HG03439 (cell line): Measurements from ENCODE around the gene RPS2.
"Not testable (repeated sequence)": the region's sequence is repeated elsewhere in the genome, so short reads cannot be mapped to it uniquely, and the experiment has no call there.

ENCODE experiments used
- ATAC-seq: cut with Tn5 transposase; IDR thresholded peaks from one replicate; pipeline ENCODE4 v1.9.1; 2021; ENCODE audit warnings: mild to moderate bottlenecking, moderate library complexity; ENCODE audit not compliant: unreplicated experiment

Gene RPS2

DNA sequence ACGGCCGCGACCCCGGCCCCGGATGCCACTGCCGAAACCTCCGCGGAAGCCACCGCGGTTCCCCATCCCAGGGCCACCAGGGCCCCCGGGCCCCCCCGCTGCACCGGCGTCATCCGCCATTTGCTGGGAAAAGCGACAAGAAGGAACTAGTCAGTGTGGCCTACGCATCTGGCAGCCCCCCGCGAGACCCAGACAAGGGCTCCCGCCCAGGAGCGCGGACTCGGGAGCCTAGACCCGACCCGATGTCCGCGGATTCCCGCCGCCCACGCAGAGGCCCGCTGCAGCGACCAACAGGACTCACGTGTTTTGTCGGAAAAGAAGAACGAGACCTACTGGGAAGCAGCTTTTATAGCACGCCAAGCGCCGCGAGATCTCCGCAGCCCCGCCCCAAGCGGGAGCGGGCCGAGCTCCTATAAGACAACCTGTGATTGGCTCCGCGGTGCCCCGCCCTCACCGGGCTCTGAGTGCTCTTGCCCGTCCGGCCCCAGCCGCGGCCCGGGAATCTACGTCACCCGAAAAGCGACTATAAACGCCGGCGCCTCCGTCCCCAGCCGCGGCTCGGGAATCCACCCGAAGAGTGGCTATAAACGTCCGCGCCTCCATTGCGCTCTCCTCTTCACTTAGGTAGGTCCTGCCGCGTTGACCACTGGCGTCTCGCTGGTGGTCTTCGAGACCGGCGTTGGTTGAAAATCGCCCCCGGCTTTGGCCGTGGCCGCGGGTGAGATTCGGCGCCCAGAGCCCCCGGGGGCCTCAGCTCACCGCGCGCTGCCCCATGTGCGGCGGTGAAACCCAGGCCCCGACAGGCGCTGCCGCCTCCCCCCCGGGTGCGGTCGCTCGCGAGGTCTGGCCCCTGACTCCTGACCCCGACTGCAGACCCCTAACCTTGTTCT lies at the start of gene RPS2:
Gene RPS2 (minus strand): TSS at position 321 of the 890 bp plus-strand sequence. CDS start 201 bp downstream, at position 120.
- ATAC-seq = peak; percentile 78

DNA sequence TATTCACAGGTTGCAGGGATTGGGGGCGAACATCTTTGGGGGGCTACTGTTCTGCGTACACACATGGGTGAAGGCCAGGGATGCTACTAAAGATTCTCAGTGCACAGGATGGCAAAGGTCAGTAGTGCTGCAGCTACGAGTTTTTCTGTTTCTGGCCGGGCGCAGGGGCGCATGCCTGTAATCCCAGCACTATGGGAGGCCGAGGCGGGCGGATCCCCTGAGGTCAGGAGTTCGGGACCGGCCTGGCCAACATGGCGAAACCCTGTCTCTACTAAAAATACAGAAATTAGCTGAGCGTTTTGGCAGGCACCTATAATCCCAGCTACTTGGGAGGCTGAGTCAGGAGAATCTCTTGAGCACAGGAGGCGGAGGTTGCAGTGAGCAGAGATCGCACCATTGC lies 48.9 kb upstream of the RPS2 start:
- no peak for ATAC-seq

DNA sequence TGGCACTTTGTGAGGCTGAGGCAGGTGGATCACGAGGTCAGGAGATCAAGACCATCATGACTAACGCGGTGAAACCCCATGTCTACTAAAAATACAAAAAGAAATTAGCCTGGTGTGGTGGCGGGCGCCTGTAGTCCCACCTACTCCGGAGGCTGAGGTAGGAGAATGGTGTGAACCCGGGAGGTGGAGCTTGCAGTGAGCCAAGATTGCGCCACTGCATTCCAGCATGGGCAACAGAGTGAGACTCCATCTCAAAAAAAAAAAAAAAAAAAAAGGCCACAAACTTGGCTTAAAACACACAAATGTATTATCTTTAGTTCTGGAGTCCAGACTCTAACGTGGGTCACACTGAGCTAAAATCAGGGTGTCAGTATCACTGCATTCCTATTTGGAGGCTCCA lies 47.1 kb upstream of the RPS2 start:
- not testable (repeated sequence) for ATAC-seq

DNA sequence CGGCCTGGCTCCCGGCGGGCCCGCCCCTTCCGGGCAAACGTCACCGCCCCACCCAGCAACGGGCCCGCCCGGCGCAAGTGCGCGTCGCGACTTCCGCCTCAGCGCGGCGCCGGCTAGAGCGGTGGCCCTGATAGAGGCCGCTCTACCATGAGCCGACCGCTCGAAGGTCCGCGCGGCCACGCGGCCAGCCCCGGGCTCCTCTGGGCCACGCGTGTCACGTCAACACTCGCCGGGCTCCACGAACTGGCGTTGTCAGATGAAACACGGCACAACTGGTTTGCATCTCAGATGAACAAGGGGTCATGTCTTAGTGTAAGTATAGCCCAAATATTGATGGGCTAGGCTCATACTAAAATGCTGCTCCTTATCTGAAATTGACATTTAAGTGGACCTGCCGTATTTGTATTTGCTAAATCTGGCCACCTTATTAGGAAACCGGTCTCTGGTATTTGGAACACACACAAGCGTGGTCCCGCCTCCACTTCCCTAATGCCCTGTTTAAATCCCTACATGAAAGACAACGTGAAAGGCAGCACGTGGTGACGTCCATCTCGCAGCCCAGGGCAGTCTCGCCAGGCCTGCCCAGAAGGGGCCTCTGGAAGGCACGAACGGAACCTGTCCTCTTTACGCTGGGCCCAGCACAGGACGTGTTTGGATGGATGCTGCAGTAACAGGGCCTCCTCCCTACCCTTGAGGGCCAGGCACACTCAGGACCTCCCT lies 45.3 kb upstream of the RPS2 start, which contains the start of gene ZNF598:
Gene ZNF598 (minus strand): TSS at position 31 of the 720 bp plus-strand sequence.
- peak; percentile 73 for ATAC-seq

DNA sequence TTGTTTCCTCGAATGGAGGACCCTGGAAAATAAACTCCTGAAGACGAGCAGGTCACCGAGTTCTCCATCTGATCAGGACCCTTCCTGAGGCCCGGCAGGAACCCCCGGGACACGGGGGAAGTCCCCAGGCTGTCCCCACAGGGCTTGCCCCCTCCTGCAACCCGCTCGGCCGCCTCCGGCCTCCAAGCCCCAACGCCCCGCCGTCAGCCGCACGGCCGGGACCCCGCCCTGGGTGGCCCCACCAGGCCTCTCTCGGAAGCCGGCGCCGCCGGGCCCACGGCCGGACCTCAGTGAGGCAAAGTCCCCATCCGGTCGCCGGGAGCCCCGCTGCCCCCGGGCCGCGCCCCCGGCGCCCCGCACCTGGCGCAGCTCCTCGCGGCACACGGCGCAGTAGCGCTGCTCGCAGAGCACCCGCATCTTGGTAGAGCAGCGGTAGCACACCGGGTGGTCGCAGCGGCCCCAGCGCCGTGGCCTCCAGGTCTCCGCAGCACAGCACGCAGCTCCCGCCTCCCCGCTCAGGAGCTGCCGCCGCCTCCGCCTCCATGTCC lies 44.6 kb upstream of the RPS2 start:
- peak; percentile 33 for ATAC-seq

DNA sequence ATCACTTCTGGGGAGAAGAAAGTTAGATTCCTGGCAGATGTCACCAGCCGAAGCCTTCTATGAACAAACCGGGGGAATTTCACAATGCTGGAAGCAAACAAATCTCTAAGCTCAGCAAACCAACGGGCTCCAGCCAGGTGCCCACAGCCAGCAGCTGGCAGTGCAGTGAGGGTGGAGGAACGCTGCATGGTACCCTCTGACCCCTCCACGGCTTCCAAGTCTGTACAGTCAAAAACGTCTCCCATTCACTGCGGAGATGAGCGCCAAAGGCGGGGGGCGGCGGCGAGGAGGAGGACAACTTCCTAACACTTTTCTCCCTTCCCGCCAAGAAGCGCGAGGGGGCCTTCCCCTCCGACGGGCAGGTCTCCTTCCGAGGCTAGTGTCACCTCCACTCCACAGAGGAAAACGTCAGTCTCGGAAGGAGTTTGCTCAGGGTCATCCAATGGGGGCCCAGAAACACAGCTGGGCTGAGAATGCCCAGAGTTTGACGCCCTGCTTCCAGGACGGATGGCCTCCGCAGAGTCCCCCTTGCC lies 44.1 kb upstream of the RPS2 start:
- ATAC-seq = no peak

DNA sequence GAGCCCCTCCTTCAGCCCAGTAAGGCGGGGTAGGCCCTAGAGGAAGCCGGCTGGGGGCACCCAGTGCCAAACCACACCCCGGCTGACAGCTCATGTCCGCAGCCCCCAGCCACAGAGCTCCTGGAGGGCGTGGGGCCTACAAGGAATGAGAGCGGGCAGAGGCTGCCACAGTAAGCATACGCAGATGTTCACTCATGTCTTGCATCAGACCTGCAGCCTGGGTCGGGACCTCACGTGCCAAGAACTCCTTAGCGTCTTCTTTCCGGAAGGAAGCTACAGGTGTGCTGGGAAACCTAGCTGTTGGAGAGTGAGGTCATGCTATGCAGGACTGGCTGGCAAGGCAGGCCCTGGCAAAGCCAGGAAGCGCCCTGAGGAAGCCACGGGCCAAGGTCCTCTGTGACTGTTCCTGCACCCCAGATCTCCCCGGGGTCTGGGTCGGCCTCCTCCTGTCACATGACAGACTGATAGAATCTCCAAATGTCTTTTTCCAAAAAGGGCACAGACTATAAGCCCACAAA lies 43.4 kb upstream of the RPS2 start:
- ATAC-seq = no peak

DNA sequence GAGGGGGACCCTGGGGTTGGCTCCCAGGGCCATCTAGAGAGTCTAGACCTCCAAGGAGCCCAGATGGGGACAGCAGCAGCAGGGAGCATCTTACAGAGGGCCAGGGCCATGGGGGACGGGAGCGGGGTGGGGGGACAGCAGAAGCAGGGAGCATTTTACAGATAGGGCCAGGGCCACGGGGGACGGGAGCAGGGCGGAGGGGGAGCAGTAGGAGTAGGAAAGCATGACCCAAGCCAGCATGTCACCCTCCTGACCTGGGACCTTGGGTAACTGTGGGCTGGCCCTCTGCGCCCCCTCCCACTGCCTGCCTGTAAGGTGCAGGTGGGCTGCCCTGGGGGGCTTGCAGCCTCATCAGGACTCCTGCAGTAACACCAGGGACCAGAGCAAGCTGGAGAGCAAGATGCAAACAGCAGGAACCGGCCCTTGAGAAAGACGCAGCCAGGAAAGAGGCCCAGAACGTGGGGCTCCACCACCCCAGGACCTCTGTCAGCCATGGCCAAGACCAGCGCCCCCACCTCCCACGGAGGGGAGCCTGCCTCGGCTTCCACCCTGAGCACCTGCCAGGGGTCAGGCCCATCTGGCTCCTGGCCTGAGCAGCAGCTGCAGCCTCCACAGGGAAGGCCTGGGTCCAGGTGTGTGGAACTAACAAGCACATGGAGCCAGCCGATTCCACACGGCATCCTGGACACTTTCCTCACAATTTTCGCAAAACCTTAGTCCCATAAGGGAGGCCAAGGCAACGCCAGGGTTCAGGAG lies 42.6 kb upstream of the RPS2 start:
- no peak for ATAC-seq

DNA sequence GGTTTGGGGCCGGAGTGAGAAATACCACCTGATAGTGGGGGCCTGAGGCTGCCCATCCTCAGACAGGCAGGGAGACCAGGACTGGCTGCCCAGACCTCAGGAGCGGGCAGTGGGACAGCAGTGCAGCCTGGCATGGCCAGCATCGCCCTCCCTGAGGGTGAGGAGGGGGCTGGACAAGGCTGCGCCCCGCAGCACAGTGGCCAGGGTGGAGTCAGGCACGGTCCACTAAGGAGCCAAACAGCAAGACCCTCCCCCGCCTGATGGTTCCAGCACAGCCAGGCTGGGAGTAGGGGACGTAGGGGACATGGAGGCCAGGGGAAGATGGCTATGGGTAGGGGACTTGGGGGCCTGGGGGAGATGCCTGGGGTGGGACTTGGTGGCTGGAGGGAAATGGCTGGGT lies 41.7 kb upstream of the RPS2 start:
- no peak for ATAC-seq

DNA sequence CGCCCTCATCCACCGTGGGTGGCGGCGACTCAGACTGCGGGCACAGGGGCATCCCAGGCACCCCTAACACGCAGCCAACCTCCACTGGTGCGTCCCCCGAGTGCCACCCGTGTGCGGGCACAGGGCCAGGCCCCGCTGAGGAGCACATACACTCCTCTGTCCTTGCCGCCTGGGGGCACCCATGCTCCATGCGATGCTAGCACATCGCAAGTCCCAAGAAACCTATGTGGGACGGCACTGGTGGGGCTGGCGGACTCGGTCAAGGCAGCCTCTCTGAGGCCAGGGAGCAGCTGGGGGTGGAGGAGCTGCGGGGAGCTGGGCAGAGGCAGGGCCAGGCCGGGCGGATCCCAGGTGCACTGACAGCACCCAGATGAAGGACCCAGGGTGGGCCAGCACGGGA lies 41.0 kb upstream of the RPS2 start:
- ATAC-seq = no peak

DNA sequence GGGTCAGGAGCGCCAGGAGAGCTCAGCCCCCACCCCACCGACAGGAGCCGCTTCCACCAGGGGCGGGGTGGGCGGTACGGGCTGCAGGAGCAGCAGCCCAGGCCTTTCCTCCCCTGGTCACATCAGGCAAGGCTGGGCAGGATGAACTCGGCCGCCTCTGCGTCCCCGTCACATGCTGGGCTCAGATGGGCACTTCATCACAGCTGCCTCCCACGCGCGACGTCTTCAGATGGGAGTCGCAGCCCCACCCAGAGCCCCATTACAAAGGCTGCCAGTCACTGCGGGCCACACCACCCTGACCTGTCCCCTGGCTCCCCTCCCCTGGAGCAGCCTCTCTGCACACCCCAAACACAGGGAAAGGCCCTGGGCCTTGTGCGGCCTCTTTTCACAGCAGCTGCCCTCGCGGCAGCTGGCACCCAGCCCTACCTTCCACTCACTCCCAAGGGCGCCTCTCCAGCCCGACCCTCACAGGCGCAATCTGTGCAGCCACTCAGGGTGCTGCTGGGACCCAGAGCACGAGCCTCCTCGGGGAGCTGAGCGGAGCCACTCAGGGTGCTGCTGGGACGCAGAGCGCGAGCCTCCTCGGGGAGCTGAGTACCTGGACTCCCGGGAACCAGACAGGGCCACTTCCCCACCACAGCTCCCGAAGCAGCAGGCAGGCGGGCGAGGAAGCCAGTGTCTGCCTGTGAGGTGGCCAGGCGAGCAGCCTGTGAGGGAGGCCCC lies 40.3 kb upstream of the RPS2 start:
- ATAC-seq = no peak

DNA sequence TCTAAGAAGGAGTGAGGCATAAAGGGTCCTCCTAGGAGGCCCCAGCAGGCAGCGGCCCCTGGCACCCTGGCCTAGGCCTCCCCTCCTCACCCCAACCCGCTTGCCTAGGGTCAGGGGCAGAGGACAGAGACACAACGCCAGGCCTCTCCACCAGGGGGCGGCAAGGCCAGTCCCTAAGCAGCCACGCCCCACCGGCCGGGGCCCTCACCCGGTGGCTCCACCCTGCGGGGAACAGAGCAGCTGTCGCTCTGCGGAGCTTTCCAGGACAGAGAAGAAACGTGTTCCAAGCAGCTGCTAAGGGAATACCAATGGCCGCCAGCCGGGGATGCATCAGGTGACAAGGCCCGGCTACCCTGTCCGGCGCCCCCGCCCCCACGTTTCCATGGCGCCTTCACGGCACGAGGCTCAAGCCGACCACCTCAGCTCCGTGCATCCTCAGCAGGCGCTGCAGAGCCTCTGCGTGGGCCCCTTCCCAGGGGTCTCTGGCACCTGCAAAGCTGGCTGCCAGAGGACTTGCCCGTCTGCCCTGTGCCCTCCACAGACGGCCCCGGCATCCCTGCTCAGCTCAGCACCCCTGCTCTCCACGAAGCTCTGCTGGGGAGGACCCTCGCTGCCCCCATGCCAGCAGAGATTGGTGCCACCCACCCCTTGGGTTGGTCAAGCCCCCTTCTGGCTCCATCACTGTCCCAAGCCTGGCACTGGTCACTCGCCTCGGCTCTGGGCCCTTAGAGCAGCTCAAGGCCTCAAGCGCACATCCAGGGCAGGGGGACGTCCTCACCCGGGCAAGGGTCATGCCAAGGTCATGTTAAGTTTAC lies 39.4 kb upstream of the RPS2 start:
- peak; percentile 59 for ATAC-seq

DNA sequence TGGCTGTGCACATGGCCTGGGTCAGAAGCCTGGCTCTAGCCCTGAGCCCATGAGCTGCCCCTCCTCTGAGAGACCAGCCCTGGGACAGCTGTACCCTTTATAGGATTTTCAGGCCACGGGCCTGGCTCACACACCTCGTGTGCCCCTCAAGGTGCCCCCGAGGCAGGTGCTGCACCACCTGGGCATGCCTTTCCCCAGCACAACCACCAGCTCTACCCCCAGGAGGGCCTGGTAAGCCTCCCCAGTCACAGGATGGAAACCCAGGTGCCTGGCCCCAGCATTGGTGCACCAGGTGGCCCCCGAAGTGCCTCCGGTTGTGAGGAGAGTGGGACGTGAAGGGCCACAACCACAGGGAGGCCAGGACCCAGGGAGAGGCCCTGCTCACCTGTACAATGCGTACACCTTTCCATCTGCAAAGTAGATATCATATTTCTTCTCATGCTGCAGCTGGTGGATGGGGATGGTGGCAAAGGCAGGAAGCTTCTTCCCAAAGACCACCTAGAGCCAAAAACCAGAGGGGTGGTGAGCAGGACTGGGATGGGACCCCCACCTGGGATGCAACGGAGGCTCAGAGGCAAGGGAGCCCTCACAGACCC lies 38.7 kb upstream of the RPS2 start:
- ATAC-seq = no peak

DNA sequence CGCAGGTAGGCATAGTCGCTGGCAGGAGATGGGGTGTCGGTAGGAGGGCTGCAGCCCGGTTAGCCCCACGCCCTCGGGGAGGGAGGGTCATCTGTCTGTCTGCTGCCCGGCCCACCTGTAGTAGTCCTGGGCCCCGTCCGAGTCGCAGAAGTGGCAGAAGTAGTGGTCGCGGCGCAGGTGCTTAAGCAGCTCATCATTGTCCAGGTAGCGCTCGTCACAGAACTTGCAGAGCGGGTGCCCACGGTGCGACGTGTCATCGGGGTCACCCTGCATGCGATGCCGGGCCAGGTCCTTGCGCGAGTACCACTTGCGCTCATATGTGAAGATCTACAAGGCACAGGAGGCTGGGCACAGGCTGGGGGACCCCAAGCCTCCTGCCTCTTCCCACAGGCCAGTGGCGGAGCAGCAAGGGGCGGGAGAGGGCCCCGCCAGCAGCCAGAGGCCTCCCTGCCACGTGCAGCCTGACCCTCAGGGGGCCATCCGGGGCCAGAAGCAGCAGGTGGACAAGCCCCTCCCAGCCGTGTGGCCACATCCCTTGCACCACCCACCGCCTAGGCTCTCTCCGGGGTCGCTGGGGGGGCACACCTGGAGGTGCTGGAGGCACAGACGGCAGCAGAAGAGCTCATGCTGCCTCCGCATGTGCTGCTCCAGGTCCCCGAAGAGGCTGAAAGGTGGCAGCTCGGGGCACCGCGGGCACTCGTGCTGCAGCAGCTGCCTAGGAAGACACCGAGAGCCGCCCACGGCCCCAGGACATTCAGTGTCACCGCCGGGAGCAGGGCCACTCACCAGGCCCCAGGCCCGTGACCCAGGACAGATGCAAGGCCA lies 38.0 kb upstream of the RPS2 start:
- no peak for ATAC-seq

DNA sequence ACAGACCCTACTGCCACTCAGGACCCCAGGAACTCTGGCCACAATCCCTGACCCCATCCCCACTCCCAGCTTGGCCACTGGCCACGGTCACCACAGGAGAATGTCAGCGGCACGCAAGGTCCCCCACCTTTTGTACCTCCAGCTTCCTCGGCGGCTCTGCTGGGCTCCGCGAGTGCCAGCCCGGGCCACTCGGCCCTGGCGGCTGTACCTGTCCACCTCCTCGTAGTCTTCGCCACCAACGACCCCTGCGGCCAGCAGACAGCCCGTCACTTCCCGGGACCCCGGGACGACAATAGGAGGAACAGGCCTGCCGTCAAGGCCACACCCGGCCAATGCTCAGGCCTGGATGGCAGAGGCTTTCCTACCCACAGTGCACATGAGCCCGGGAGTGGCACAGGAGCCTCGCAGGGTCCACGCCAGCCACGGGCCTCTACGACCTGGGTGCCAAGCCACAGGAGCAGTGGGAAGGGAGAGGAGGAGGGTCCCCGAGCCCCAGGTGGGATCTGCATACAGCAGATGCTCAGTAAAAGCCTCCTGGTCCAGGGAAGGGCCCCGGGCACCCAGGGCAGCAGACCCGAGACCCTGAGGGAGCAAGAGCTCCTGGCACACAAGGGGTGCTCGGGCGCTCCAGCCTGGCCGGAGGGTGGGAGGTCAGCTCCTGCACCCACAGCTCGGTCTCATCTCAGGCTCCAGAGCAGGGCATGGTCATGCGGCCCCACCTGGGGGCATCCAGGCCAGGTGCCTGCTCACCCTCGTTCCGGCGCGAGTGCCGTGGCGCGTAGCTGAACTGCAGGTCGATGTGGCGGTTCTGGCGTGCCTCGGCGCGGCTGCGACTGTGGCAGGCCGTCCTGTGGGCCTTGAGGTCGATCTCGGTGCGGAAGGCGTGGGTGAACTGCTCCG lies 37.1 kb upstream of the RPS2 start:
- ATAC-seq = no peak

DNA sequence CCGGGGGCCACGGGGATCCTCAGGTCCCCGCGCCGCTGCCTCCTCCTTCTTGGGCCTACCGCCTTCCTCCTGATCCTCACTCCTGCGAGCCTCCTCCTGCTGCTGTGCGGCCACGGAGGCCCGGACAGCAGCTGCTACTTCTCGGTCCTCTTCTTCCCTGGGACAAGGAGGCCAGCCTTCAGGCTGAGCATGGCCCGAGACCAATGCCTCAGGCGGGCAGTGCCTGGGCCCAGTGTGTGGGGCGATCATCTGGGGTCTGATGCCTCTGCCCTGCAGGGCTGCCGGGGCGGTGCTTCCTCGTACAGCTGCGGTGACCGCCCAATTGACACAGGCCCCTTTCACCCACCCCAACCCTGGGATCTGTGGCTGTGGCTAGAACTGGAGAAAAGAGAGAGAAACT lies 36.4 kb upstream of the RPS2 start:
- ATAC-seq = no peak
